HepG2 (cell line): Measurements from ENCODE around the gene GNPAT. TPM values are rescaled to one million over a fixed set of nuclear protein-coding genes. Genes with fewer than 3 reads are reported as not detected.

ENCODE experiments used
- IKZF4 ChIP-seq: sonication (generic); formaldehyde crosslinking; IDR thresholded peaks from 2 replicates; pipeline ENCODE4 v1.5.1; 2020; ENCODE audit warnings: borderline replicate concordance, mild to moderate bottlenecking, low read depth, missing genetic modification reagents; ENCODE audit errors: not compliant biosample characterization
- NCOR1 ChIP-seq: fragments of 200-600 bp; sonication (generic); IDR thresholded peaks from 2 replicates; pipeline ENCODE4 v1.7.0; 2017; ENCODE audit warnings: antibody characterized with exemption, low read length, borderline replicate concordance
- RBFOX2 ChIP-seq: fragments of 200-400 bp; formaldehyde crosslinking; IDR thresholded peaks from 2 replicates; pipeline ENCODE4 v1.6.1; 2017; ENCODE audit warnings: low read depth, mild to moderate bottlenecking, low read length
- RORA ChIP-seq: sonication (generic); formaldehyde crosslinking; IDR thresholded peaks from 2 replicates; pipeline ENCODE4 v1.5.0; 2020; ENCODE audit warnings: mild to moderate bottlenecking, missing genetic modification reagents, moderate library complexity
- ZBTB3 ChIP-seq: sonication (generic); formaldehyde crosslinking; IDR thresholded peaks from 2 replicates; pipeline ENCODE4 v1.4.0; 2020; ENCODE audit warnings: low read depth, mild to moderate bottlenecking, moderate library complexity, missing genetic modification reagents, borderline replicate concordance
- ZBTB42 ChIP-seq: sonication (generic); formaldehyde crosslinking; IDR thresholded peaks from 2 replicates; pipeline ENCODE4 v1.5.0; 2020; ENCODE audit warnings: mild to moderate bottlenecking, missing genetic modification reagents
- ZNF12 ChIP-seq: sonication (generic); formaldehyde crosslinking; IDR thresholded peaks from 2 replicates; pipeline ENCODE4 v1.5.0; 2020; ENCODE audit warnings: missing genetic modification reagents
- ZNF124 ChIP-seq: sonication (generic); formaldehyde crosslinking; IDR thresholded peaks from 2 replicates; pipeline ENCODE4 v1.4.0; 2020; ENCODE audit warnings: missing genetic modification reagents
- ZNF335 ChIP-seq: sonication (generic); formaldehyde crosslinking; IDR thresholded peaks from 2 replicates; pipeline ENCODE4 v1.4.0; 2020; ENCODE audit warnings: missing genetic modification reagents
- ZNF614 ChIP-seq: IDR thresholded peaks from 2 replicates; pipeline ENCODE4 v1.6.1; 2018; ENCODE audit warnings: missing biosample characterization, missing genetic modification reagents, inconsistent platforms, borderline replicate concordance
- ZNF883 ChIP-seq: sonication (generic); formaldehyde crosslinking; IDR thresholded peaks from 2 replicates; pipeline ENCODE4 v1.5.1; 2020; ENCODE audit warnings: mild to moderate bottlenecking, missing genetic modification reagents; ENCODE audit errors: not compliant biosample characterization
- polyA plus RNA-seq, 8 experiments: library from polyadenylated mRNA; depleted of rRNA in 3 of 8; stranded (reverse) in 7 of 8; unstranded in 1 of 8; fragments of >200 nt; fragmentation: Illumina TruSeq in 4 of 8; extraction: Trizol in 4 of 8; gene quantifications; 2 replicates each; pipeline versions ENCODE4 v1.2.1 to v1.2.3, GENCODE V29; 2011 to 2016; ENCODE audit warnings: low read depth in 4 of 8, missing spikeins in 1 of 8, mixed read lengths in 1 of 8; ENCODE audit not compliant: insufficient read depth in 1 of 8
- total RNA-seq, 5 experiments: library from RNA; depleted of rRNA; stranded (reverse); fragments of >200 nt; fragmentation: Illumina TruSeq; extraction: Trizol; gene quantifications; 2 replicates each; pipeline ENCODE4 v1.2.3, GENCODE V29; 2016; ENCODE audit warnings: low read depth in 1 of 5
- TF ChIP-seq, protein P1 (sequence below): sonication (generic); formaldehyde crosslinking; IDR thresholded peaks from 2 replicates; pipeline ENCODE4 v1.4.0; 2020; ENCODE audit warnings: mild to moderate bottlenecking, missing genetic modification reagents
- TF ChIP-seq, protein P2 (sequence below): sonication (generic); formaldehyde crosslinking; IDR thresholded peaks from 2 replicates; pipeline ENCODE4 v1.4.0; 2020; ENCODE audit warnings: mild to moderate bottlenecking, missing genetic modification reagents, borderline replicate concordance
- TF ChIP-seq, protein P3 (sequence below): sonication (generic); formaldehyde crosslinking; IDR thresholded peaks from 2 replicates; pipeline ENCODE4 v1.5.1; 2020; ENCODE audit warnings: missing genetic modification reagents, mild to moderate bottlenecking, borderline replicate concordance
- TF ChIP-seq, protein P4 (sequence below): sonication (generic); formaldehyde crosslinking; IDR thresholded peaks from 2 replicates; pipeline ENCODE4 v1.4.0; 2020; ENCODE audit warnings: missing genetic modification reagents

Gene GNPAT
- total and polyA plus RNA-seq, 2 of the 13 experiments (the other 11 are each of a cell fraction or from before 2014, with no cell fraction given): 58.3 to 114 TPM

DNA sequence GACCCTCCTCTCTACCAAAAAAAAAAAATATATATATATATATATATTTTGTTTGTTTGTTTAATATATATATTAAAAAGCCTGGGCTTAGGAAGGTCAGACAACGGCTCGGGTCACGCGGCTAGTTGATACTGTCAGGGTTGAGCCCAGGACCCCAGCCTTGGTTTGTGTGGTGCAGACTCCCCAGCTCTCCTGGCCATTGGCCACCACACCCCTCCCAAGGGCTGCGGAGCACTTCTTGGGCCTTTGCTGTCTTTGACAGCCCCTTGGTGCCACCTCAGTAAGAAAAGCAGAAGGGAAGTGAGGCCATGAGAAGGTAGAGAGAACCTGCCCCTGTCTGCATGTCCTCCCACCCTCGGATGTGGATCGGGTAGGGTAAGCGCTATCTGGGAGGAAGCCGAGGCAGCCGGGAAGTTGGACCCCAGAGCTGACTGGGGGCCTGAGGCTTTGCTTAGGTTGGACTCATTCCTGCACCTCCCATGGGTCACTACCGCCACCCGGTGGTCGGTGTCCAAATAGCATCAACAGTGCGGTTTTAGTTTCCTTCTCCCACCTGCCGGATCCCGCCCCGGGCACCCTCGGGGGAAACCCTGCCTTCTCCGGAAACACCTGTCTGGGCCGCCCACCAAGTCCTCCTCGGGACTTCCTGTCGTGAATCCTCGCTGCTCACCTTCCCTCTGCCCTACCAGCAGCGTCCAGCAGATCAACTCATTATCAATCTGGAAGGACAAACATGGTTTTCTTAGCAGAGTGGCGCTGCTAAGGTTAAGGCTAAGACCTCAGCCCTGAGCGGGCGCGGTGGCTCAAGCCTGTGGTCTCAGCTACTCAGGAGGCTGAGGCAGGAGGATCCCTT lies 29.8 kb upstream of the GNPAT start (continued):
- TF ChIP-seq ZNF12 (CRISPR knock-in tag) (no peak), ZNF335 (CRISPR knock-in tag) (no peak), ZBTB3 (CRISPR knock-in tag) (no peak), ZNF883 (CRISPR knock-in tag) (peak; percentile 65), RORA (no peak), ZBTB42 (no peak), NCOR1 (no peak), RBFOX2 (no peak), ZNF124 (CRISPR knock-in tag) (peak; percentile 86; the same call in 1 of the 2 replicates), IKZF4 (CRISPR knock-in tag) (no peak), ZNF614 (CRISPR knock-in tag) (peak; percentile 67; the same call in 1 of the 2 replicates)
- TF ChIP-seq, protein P1, sequence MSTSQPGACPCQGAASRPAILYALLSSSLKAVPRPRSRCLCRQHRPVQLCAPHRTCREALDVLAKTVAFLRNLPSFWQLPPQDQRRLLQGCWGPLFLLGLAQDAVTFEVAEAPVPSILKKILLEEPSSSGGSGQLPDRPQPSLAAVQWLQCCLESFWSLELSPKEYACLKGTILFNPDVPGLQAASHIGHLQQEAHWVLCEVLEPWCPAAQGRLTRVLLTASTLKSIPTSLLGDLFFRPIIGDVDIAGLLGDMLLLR: no peak
- TF ChIP-seq, protein P2, sequence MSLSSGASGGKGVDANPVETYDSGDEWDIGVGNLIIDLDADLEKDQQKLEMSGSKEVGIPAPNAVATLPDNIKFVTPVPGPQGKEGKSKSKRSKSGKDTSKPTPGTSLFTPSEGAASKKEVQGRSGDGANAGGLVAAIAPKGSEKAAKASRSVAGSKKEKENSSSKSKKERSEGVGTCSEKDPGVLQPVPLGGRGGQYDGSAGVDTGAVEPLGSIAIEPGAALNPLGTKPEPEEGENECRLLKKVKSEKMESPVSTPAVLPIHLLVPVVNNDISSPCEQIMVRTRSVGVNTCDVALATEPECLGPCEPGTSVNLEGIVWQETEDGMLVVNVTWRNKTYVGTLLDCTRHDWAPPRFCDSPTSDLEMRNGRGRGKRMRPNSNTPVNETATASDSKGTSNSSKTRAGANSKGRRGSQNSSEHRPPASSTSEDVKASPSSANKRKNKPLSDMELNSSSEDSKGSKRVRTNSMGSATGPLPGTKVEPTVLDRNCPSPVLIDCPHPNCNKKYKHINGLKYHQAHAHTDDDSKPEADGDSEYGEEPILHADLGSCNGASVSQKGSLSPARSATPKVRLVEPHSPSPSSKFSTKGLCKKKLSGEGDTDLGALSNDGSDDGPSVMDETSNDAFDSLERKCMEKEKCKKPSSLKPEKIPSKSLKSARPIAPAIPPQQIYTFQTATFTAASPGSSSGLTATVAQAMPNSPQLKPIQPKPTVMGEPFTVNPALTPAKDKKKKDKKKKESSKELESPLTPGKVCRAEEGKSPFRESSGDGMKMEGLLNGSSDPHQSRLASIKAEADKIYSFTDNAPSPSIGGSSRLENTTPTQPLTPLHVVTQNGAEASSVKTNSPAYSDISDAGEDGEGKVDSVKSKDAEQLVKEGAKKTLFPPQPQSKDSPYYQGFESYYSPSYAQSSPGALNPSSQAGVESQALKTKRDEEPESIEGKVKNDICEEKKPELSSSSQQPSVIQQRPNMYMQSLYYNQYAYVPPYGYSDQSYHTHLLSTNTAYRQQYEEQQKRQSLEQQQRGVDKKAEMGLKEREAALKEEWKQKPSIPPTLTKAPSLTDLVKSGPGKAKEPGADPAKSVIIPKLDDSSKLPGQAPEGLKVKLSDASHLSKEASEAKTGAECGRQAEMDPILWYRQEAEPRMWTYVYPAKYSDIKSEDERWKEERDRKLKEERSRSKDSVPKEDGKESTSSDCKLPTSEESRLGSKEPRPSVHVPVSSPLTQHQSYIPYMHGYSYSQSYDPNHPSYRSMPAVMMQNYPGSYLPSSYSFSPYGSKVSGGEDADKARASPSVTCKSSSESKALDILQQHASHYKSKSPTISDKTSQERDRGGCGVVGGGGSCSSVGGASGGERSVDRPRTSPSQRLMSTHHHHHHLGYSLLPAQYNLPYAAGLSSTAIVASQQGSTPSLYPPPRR (CRISPR knock-in tag): no peak
- TF ChIP-seq, protein P3, sequence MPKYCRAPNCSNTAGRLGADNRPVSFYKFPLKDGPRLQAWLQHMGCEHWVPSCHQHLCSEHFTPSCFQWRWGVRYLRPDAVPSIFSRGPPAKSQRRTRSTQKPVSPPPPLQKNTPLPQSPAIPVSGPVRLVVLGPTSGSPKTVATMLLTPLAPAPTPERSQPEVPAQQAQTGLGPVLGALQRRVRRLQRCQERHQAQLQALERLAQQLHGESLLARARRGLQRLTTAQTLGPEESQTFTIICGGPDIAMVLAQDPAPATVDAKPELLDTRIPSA (CRISPR knock-in tag): no peak
- TF ChIP-seq, protein P4, sequence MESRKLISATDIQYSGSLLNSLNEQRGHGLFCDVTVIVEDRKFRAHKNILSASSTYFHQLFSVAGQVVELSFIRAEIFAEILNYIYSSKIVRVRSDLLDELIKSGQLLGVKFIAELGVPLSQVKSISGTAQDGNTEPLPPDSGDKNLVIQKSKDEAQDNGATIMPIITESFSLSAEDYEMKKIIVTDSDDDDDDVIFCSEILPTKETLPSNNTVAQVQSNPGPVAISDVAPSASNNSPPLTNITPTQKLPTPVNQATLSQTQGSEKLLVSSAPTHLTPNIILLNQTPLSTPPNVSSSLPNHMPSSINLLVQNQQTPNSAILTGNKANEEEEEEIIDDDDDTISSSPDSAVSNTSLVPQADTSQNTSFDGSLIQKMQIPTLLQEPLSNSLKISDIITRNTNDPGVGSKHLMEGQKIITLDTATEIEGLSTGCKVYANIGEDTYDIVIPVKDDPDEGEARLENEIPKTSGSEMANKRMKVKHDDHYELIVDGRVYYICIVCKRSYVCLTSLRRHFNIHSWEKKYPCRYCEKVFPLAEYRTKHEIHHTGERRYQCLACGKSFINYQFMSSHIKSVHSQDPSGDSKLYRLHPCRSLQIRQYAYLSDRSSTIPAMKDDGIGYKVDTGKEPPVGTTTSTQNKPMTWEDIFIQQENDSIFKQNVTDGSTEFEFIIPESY (CRISPR knock-in tag): no peak; the same call in 1 of the 2 replicates
